ENCODE measurements around the gene TNFRSF1B. TPM values are rescaled to one million over a fixed set of nuclear protein-coding genes. Genes with fewer than 3 reads are reported as not detected.

Gene TNFRSF1B
- polyA plus RNA-seq, 1 donor from 2014 or later: not detected

DNA sequence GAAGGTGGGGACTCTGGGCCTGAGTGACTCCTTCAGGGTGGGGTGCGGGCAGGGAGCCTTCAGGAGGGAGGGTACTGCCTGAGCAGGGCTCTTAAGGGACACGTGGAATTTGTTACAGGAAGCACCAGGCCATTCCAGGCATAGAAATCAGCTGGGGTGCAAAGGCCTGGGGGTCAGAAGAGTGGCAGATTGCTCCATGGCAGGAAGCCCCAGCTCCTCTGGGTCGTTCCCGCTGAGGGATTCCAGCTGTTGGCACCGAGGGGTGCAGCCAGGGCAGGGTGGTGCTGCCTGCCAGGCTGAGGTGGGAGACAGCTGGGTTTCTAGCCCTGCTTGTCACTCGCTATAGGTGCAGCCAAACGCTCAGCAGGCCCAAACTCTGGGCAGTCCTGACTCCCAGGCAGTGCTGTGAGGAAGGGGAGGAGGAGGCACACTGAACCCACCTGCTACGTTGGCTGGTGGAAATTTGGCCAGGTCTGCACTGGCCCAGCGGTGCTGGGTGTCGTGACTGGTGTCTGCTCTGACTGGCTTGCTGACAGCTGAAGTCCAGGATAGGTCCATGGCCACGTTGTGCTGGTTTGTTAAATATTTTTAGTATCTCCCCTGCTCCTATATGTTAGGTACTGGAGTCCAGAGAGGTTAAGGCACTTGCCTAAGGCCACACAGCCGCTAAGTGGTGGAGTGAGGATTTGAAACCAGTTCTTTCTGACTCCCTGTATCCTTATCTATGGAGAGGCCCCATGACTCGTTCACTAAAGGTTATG is 19.3 kb downstream of the TNFRSF1B start:
- H3K4me2 ChIP-seq (ENCODE audit: low read length): no peak overlapping the region
- no peaks in the 10 kb centered on the region for H3K9me3 ChIP-seq (ENCODE audit: low read length)
- H3K9me2 ChIP-seq (ENCODE audit: insufficient read depth, low read length): no peaks in the 10 kb centered on the region
- no peaks in the 10 kb centered on the region for H3K36me3 ChIP-seq (ENCODE audit: insufficient read depth, low read length)
- no peak overlapping the region for H2AFZ ChIP-seq (ENCODE audit: low read depth, low read length)
- no peaks in the 10 kb centered on the region for H4K20me1 ChIP-seq (ENCODE audit: insufficient read depth)
- no peaks in the 10 kb centered on the region for H3K27me3 ChIP-seq (ENCODE audit: insufficient read depth, low read depth, low read length)
- no peak overlapping the region for H3K4me3 ChIP-seq (ENCODE audit: low read length)
- no peaks in the 10 kb centered on the region for H3F3A ChIP-seq (ENCODE audit: insufficient read depth, low read length, poor library complexity, severe bottlenecking)
- H3K9ac ChIP-seq (ENCODE audit: low read length): no peak overlapping the region
- no peaks in the 10 kb centered on the region for H3K79me2 ChIP-seq (replicated peaks; ENCODE audit: insufficient read depth, low read length)
- TF ChIP-seq RAD21 (conservative IDR thresholded peaks at IDR 0.05) (no peak), POLR2AphosphoS5 (IDR thresholded peaks at IDR 0.05) (no peak), SMC3 (conservative IDR thresholded peaks at IDR 0.05; ENCODE audit: poor library complexity) (no peak), MXI1 (conservative IDR thresholded peaks at IDR 0.05; ENCODE audit: poor library complexity, severe bottlenecking) (no peak), EZH2 (IDR thresholded peaks at IDR 0.05; ENCODE audit: borderline replicate concordance, insufficient read depth, low read length, poor library complexity, severe bottlenecking) (no peak), EP300 (conservative IDR thresholded peaks at IDR 0.05; ENCODE audit: poor library complexity, severe bottlenecking) (no peak), TAF1 (IDR thresholded peaks at IDR 0.05; ENCODE audit: low read depth) (no peak)
- TF ChIP-seq, protein P1, sequence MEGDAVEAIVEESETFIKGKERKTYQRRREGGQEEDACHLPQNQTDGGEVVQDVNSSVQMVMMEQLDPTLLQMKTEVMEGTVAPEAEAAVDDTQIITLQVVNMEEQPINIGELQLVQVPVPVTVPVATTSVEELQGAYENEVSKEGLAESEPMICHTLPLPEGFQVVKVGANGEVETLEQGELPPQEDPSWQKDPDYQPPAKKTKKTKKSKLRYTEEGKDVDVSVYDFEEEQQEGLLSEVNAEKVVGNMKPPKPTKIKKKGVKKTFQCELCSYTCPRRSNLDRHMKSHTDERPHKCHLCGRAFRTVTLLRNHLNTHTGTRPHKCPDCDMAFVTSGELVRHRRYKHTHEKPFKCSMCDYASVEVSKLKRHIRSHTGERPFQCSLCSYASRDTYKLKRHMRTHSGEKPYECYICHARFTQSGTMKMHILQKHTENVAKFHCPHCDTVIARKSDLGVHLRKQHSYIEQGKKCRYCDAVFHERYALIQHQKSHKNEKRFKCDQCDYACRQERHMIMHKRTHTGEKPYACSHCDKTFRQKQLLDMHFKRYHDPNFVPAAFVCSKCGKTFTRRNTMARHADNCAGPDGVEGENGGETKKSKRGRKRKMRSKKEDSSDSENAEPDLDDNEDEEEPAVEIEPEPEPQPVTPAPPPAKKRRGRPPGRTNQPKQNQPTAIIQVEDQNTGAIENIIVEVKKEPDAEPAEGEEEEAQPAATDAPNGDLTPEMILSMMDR (IDR thresholded peaks at IDR 0.05; ENCODE audit: poor library complexity, severe bottlenecking): no peak
- TF ChIP-seq, protein P2, sequence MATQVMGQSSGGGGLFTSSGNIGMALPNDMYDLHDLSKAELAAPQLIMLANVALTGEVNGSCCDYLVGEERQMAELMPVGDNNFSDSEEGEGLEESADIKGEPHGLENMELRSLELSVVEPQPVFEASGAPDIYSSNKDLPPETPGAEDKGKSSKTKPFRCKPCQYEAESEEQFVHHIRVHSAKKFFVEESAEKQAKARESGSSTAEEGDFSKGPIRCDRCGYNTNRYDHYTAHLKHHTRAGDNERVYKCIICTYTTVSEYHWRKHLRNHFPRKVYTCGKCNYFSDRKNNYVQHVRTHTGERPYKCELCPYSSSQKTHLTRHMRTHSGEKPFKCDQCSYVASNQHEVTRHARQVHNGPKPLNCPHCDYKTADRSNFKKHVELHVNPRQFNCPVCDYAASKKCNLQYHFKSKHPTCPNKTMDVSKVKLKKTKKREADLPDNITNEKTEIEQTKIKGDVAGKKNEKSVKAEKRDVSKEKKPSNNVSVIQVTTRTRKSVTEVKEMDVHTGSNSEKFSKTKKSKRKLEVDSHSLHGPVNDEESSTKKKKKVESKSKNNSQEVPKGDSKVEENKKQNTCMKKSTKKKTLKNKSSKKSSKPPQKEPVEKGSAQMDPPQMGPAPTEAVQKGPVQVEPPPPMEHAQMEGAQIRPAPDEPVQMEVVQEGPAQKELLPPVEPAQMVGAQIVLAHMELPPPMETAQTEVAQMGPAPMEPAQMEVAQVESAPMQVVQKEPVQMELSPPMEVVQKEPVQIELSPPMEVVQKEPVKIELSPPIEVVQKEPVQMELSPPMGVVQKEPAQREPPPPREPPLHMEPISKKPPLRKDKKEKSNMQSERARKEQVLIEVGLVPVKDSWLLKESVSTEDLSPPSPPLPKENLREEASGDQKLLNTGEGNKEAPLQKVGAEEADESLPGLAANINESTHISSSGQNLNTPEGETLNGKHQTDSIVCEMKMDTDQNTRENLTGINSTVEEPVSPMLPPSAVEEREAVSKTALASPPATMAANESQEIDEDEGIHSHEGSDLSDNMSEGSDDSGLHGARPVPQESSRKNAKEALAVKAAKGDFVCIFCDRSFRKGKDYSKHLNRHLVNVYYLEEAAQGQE (IDR thresholded peaks at IDR 0.05; ENCODE audit: borderline replicate concordance): no peak
- H3K27ac ChIP-seq (ENCODE audit: low read length): no peak overlapping the region

DNA sequence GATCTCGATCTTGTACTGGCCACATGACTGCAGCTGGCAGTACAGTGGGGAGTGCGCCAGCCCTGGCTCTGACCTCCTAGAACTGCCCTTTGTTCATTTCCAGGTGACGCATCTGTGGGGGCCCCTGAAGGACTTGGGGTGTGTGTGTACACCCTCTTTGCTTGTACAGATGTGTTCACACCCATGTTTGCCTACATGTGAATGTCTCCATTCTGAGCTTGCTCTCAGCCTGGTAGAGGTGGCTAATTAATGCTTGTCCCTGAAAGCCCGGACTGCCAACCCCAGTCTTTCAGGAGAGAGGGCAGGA is 19.8 kb downstream of the TNFRSF1B start:
- H3K4me3 ChIP-seq (ENCODE audit: low read length): no peak overlapping the region
- TF ChIP-seq MXI1 (conservative IDR thresholded peaks at IDR 0.05; ENCODE audit: poor library complexity, severe bottlenecking) (no peak), EP300 (conservative IDR thresholded peaks at IDR 0.05; ENCODE audit: poor library complexity, severe bottlenecking) (no peak), RAD21 (conservative IDR thresholded peaks at IDR 0.05) (no peak), TAF1 (IDR thresholded peaks at IDR 0.05; ENCODE audit: low read depth) (no peak), SMC3 (conservative IDR thresholded peaks at IDR 0.05; ENCODE audit: poor library complexity) (no peak), EZH2 (IDR thresholded peaks at IDR 0.05; ENCODE audit: borderline replicate concordance, insufficient read depth, low read length, poor library complexity, severe bottlenecking) (no peak), POLR2AphosphoS5 (IDR thresholded peaks at IDR 0.05) (no peak)
- TF ChIP-seq, protein P1 (IDR thresholded peaks at IDR 0.05; ENCODE audit: poor library complexity, severe bottlenecking): no peak
- TF ChIP-seq, protein P2 (IDR thresholded peaks at IDR 0.05; ENCODE audit: borderline replicate concordance): no peak
- no peaks in the 10 kb centered on the region for H3K9me2 ChIP-seq (ENCODE audit: insufficient read depth, low read length)
- no peaks in the 10 kb centered on the region for H3F3A ChIP-seq (ENCODE audit: insufficient read depth, low read length, poor library complexity, severe bottlenecking)
- no peaks in the 10 kb centered on the region for H4K20me1 ChIP-seq (ENCODE audit: insufficient read depth)
- H2AFZ ChIP-seq (ENCODE audit: low read depth, low read length): no peak overlapping the region
- no peaks in the 10 kb centered on the region for H3K27me3 ChIP-seq (ENCODE audit: insufficient read depth, low read depth, low read length)
- no peak overlapping the region for H3K4me2 ChIP-seq (ENCODE audit: low read length)
- H3K36me3 ChIP-seq (ENCODE audit: insufficient read depth, low read length): no peaks in the 10 kb centered on the region
- H3K9ac ChIP-seq (ENCODE audit: low read length): no peak overlapping the region
- no peaks in the 10 kb centered on the region for H3K79me2 ChIP-seq (replicated peaks; ENCODE audit: insufficient read depth, low read length)
- no peaks in the 10 kb centered on the region for H3K9me3 ChIP-seq (ENCODE audit: low read length)
- H3K27ac ChIP-seq (ENCODE audit: low read length): no peak overlapping the region

Measured in neural cell (in vitro differentiated cells).